PC-3 (cell line): Measurements from ENCODE around the gene PTRHD1. TPM values are rescaled to one million over a fixed set of nuclear protein-coding genes. Genes with fewer than 3 reads are reported as not detected.

Experiments used
- ATAC-seq: fragments of 200-7000 bp; cut with Tn5 transposase; 2 replicates; pipeline ENCODE4 v1.9.1; 2020; ENCODE audit warnings: mild to moderate bottlenecking, moderate library complexity
- BruUV-seq: library from RNA; stranded (reverse); fragments of 400-500 nt; replicated peaks from 2 replicates; lab custom pipeline; 2021; lab: Mats Ljungman, UMichigan
- CTCF ChIA-PET: fragments of 300-600 bp; sonication (Branson Sonifier 250); formaldehyde crosslinking; loops from one replicate; lab custom pipeline; 2022; ENCODE audit warnings: antibody characterized with exemption; lab: Charles Lee
- POLR2A ChIA-PET: fragments of 300-600 bp; sonication (Branson Sonifier 250); formaldehyde crosslinking; loops from one replicate; lab custom pipeline; 2022; ENCODE audit warnings: antibody characterized with exemption; ENCODE audit not compliant: unreplicated experiment; lab: Charles Lee
- DNase-seq: peaks from one replicate; pipeline ENCODE4 v3.0.0-alpha.2; 2015
- H2AFZ ChIP-seq: fragments of 300-600 bp; sonication (generic); 2 replicates; pipeline ENCODE4 v1.6.0; 2016; ENCODE audit warnings: antibody characterized with exemption, low read length
- H3F3A ChIP-seq: fragments of 300-600 bp; sonication (generic); one replicate; pipeline ENCODE4 v1.6.0; 2017; ENCODE audit warnings: antibody characterized with exemption, low read length, control low read depth, mild to moderate bottlenecking; ENCODE audit not compliant: unreplicated experiment
- H3K27ac ChIP-seq: fragments of 300-600 bp; sonication (generic); 2 replicates; pipeline ENCODE4 v1.5.1; 2016; ENCODE audit warnings: mild to moderate bottlenecking, low read length
- H3K27me3 ChIP-seq: fragments of 300-600 bp; sonication (generic); 2 replicates; pipeline ENCODE4 v1.6.1; 2016; ENCODE audit warnings: low read length, mixed read lengths
- H3K36me3 ChIP-seq: fragments of 300-600 bp; sonication (generic); 2 replicates; pipeline ENCODE4 v1.6.1; 2016; ENCODE audit warnings: low read depth, mixed run types, low read length, mixed read lengths
- H3K4me1 ChIP-seq: fragments of 300-600 bp; sonication (generic); 2 replicates; pipeline ENCODE4 v1.5.1; 2016; ENCODE audit warnings: low read length; ENCODE audit not compliant: insufficient read depth
- H3K4me2 ChIP-seq: fragments of 300-600 bp; sonication (generic); 2 replicates; pipeline ENCODE4 v1.6.0; 2016; ENCODE audit warnings: low read length
- H3K4me3 ChIP-seq: fragments of 300-600 bp; sonication (generic); 2 replicates; pipeline ENCODE4 v1.5.1; 2016; ENCODE audit warnings: mild to moderate bottlenecking, low read length, mixed read lengths
- H3K79me2 ChIP-seq: fragments of 300-600 bp; sonication (generic); 2 replicates; pipeline ENCODE4 v1.6.1; 2017; ENCODE audit warnings: low read length, mixed read lengths
- H3K9ac ChIP-seq: fragments of 300-600 bp; sonication (generic); 2 replicates; pipeline ENCODE4 v1.6.0; 2016; ENCODE audit warnings: mild to moderate bottlenecking, low read length
- H3K9me2 ChIP-seq: fragments of 300-600 bp; sonication (generic); replicated peaks from 2 replicates; pipeline ENCODE4 v1.6.1; 2016; ENCODE audit warnings: mixed run types, low read length, mixed read lengths
- H3K9me3 ChIP-seq: fragments of 300-600 bp; sonication (generic); 2 replicates; pipeline ENCODE4 v1.6.1; 2016; ENCODE audit warnings: low read length, mixed read lengths
- H4K20me1 ChIP-seq: fragments of 300-600 bp; sonication (generic); 2 replicates; pipeline ENCODE4 v1.6.1; 2016; ENCODE audit warnings: low read length, mixed read lengths
- EZH2 ChIP-seq: fragments of 300-600 bp; sonication (generic); IDR thresholded peaks from one replicate; pipeline ENCODE4 v1.6.1; 2017; ENCODE audit warnings: antibody characterized with exemption, mild to moderate bottlenecking, low read length; ENCODE audit not compliant: unreplicated experiment
- EZH2phosphoT487 ChIP-seq: fragments of 300-600 bp; sonication (generic); IDR thresholded peaks from 2 replicates; pipeline ENCODE4 v1.6.1; 2018; ENCODE audit warnings: mild to moderate bottlenecking, antibody characterized with exemption, low read length, borderline replicate concordance
- intact Hi-C: fragments of 100-400 bp; cut with micrococcal nuclease; formaldehyde crosslinking; loops from 2 replicates; pipeline ENCODE4 v1.9.0; 2023
- total RNA-seq: library from RNA; depleted of rRNA; stranded (reverse); fragments of >200 nt; gene quantifications from 2 replicates; pipeline ENCODE4 v1.2.3, GENCODE V29; 2014
- TF ChIP-seq, protein P1 (sequence below): fragments of 300-600 bp; sonication (generic); conservative IDR thresholded peaks from 2 replicates; pipeline ENCODE4 v1.5.1; 2017; ENCODE audit warnings: antibody characterized with exemption, low read depth, mild to moderate bottlenecking, low read length

Gene PTRHD1
- total RNA-seq, 1 experiment from 2014 or later: 68.6 TPM

DNA sequence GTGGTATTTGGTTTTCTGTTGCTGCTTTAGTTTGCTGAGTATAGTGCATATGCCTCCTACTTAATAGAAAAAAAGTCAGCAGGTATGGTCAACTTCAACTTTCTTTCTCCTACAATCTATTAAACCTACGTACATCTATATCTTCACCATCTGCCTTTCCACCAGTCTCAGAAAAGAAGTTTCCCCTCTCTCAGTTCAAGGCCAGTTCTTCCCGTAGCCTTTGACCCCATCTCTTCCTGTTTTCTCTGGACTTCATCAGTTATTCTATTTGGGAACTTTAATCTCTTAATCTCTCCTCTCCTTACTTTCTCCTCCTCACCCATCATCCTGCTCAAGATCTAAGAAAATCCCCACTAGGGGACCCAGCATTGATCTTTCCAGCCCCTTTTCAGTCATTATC lies 5.7 kb downstream of the PTRHD1 start:
- Histone ChIP-seq H3K36me3 (no peaks in the 10 kb centered on the region), H3F3A (no peaks in the 10 kb centered on the region), H3K9me3 (no peaks in the 10 kb centered on the region), H3K27ac (no peak overlapping the region), H3K9me2 (no peaks in the 10 kb centered on the region), H3K4me2 (no peak overlapping the region), H3K4me1 (peaks cover 11% of the 10 kb centered on the region; the same call in 1 of the 2 replicates), H2AFZ (no peak overlapping the region), H3K27me3 (no peaks in the 10 kb centered on the region), H3K79me2 (0 out of 2 replicates have a peak, but pooled peaks cover 4% of the 10 kb centered on the region), H3K9ac (no peak overlapping the region), H4K20me1 (no peaks in the 10 kb centered on the region), H3K4me3 (no peak overlapping the region)
- DNase-seq (no peak), ATAC-seq (no peak)
- CTCF ChIA-PET: no interaction called here
- POLR2A ChIA-PET: no interaction called here
- no TSS peak for BruUV-seq
- intact Hi-C loops: no loop called here
- TF ChIP-seq, protein P1, sequence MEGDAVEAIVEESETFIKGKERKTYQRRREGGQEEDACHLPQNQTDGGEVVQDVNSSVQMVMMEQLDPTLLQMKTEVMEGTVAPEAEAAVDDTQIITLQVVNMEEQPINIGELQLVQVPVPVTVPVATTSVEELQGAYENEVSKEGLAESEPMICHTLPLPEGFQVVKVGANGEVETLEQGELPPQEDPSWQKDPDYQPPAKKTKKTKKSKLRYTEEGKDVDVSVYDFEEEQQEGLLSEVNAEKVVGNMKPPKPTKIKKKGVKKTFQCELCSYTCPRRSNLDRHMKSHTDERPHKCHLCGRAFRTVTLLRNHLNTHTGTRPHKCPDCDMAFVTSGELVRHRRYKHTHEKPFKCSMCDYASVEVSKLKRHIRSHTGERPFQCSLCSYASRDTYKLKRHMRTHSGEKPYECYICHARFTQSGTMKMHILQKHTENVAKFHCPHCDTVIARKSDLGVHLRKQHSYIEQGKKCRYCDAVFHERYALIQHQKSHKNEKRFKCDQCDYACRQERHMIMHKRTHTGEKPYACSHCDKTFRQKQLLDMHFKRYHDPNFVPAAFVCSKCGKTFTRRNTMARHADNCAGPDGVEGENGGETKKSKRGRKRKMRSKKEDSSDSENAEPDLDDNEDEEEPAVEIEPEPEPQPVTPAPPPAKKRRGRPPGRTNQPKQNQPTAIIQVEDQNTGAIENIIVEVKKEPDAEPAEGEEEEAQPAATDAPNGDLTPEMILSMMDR: no peak
- no peak for TF ChIP-seq EZH2
- TF ChIP-seq EZH2phosphoT487: no peak

DNA sequence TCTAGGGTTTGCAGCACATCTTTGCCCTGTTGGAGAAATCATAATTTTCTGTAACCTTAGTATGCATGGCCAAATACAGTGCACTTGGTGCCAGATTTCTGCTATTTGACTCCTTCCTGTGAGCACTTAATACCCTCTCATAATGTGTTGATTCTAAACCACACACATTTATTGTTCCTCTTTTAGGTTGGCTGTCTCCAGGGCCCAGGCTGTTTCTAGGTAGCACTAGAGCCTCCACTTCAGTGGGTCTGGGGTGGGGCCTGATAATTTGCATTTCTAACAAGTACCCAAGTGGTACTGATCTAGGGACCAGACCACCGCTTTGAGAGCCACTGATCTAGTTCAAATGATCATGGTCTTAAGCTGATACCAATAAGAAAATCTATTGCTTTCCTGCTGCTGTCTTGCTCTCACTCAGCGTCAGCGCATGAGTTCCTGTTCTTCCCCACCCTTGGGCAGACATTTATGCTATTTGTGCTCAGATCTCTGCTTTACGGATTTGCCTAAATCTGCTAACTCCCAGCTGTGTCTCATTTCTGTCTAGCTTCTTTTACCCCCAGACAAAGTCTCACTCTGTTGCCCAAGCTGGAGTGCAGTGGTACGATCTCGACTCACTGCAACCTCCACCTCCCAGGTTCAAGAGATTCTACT lies 7.4 kb downstream of the PTRHD1 start:
- H3K4me2 ChIP-seq: no peak overlapping the region
- no peaks in the 10 kb centered on the region for H3K9me2 ChIP-seq
- ATAC-seq: no peak
- DNase-seq: no peak
- no peak overlapping the region for H2AFZ ChIP-seq
- no peaks in the 10 kb centered on the region for H3K4me1 ChIP-seq
- CTCF ChIA-PET: no interaction called here
- H3F3A ChIP-seq: no peaks in the 10 kb centered on the region
- TF ChIP-seq EZH2: no peak
- TF ChIP-seq, protein P1: no peak
- no peak for TF ChIP-seq EZH2phosphoT487
- no peak overlapping the region for H3K4me3 ChIP-seq
- POLR2A ChIA-PET: no interaction called here
- no TSS peak for BruUV-seq
- H3K79me2 ChIP-seq: no peaks in the 10 kb centered on the region
- H3K9me3 ChIP-seq: no peaks in the 10 kb centered on the region
- intact Hi-C loops: no loop called here
- H3K9ac ChIP-seq: no peak overlapping the region
- H3K27me3 ChIP-seq: no peaks in the 10 kb centered on the region
- H3K27ac ChIP-seq: no peak overlapping the region
- no peaks in the 10 kb centered on the region for H4K20me1 ChIP-seq
- no peaks in the 10 kb centered on the region for H3K36me3 ChIP-seq

DNA sequence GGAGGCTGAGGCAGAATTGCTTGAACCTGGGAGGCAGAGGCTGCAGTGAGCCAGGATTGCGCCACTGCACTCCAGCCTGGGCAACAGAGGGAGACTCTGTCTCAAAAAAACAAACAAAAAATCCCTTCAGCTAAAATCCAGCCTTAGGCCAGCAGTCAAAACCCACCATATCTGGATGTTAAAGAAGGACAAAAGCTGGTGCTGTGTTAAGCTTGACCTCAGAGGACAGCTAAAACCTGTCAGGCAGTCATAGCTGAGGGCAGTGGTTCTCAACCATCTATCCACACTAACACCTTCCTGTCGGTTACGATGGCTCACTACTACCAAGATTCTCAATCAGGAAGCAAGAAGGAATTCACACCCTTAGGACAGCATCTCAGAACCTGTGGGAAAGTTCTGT lies 9.6 kb downstream of the PTRHD1 start:
- Histone ChIP-seq H4K20me1 (no peaks in the 10 kb centered on the region), H3K9ac (no peak overlapping the region), H3K9me3 (no peaks in the 10 kb centered on the region), H3K79me2 (no peaks in the 10 kb centered on the region), H3K4me2 (no peak overlapping the region), H3K27me3 (no peaks in the 10 kb centered on the region), H3K36me3 (no peaks in the 10 kb centered on the region), H3K9me2 (no peaks in the 10 kb centered on the region), H2AFZ (no peak overlapping the region), H3F3A (no peaks in the 10 kb centered on the region), H3K4me1 (no peaks in the 10 kb centered on the region), H3K4me3 (no peak overlapping the region), H3K27ac (no peak overlapping the region)
- no TSS peak for BruUV-seq
- intact Hi-C loops: no loop called here
- POLR2A ChIA-PET: no interaction called here
- DNase-seq (no peak), ATAC-seq (no peak)
- TF ChIP-seq EZH2 (no peak), EZH2phosphoT487 (no peak)
- TF ChIP-seq, protein P1: no peak
- CTCF ChIA-PET: no interaction called here
